Forelimb muscle (tissue), 1 donor: Measurements from ENCODE around the gene EPHA6. TPM values are rescaled to one million over a fixed set of nuclear protein-coding genes. Genes with fewer than 3 reads are reported as not detected.

ENCODE experiments used
- DNase-seq: peaks from one replicate; pipeline ENCODE4 v3.0.0-alpha.2; 2013; ENCODE audit warnings: low read depth
- polyA plus RNA-seq: library from polyadenylated mRNA; unstranded; fragments of 120-200 nt; gene quantifications from one replicate; pipeline ENCODE4 v1.2.1, GENCODE V29; 2013; ENCODE audit not compliant: insufficient read length

The EPHA6 gene
- polyA plus RNA-seq, 1 donor: 0.11 TPM

DNA sequence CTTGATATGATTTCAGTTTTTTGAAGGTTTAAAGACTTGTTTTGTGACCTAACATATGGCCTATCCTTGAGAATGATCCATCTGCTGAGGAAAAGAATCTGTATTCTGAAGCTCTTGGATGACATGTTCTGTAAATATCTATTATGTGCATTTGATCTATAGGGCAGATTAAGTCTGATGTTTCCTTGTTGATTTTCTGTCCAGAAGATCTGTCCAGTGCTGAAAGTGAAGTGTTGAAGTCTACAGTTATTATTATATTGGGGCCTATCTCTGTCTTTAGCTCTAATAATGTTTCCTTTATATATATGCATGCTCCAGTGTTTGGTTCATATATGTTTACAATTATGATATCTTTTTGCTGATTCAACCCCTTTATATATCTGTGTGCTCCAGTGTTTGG is 362.8 kb downstream of the EPHA6 start:
- no peak for DNase-seq

DNA sequence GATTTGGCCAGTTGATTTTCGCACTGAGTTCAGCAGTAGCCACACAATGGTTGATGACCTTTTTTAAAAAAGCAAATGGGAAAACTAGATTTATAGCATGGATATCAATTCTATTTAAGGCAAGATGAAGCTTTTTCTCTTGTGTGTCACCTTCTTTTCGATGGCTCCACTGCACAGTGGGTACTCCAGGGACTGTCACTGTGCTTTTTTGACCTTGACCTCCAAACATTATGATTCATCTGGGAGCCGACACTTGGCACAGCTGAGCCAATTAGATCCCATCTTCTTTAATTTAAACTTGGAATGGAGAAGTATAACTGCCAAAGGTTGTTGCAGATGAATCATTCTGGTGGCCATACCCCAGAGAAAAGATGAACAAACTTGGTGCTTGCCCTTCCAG is 367.3 kb downstream of the EPHA6 start:
- DNase-seq: no peak

DNA sequence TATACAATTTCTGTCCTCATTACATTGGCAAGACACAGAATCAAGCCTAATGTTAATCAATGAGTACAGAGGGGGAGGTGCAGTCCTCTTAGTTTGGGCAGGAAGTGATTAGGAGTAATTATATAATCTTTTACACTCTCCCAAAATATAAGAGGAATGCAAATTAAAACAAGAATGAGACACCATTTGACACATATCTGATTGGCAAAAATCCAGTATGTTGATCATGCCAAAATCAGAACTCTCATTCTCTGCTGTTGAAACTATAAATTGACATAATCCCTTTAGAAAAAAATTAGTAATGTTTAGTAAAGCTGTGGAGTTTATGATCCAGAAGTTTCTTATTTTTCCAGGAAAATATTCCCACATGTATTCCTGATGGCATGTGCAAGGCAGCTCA is 373.4 kb downstream of the EPHA6 start:
- no peak for DNase-seq

DNA sequence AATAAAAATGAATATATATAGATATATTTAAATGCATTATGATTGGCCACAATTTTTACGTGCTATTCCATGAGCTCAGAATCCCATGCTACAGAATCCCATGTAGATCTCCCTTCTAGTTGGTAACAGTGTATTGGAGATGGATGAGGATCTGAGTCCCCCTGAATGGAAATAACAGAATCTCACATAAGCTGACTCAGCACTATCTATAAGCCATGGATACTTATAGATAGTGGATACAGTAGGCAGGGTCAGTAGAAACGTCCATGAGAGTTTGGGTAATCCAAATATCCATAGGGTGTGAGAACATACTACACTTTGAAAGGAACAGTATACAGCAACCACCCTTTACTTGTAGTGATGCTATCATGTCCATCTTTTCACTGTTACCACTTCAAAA is 375.4 kb downstream of the EPHA6 start:
- DNase-seq: no peak

DNA sequence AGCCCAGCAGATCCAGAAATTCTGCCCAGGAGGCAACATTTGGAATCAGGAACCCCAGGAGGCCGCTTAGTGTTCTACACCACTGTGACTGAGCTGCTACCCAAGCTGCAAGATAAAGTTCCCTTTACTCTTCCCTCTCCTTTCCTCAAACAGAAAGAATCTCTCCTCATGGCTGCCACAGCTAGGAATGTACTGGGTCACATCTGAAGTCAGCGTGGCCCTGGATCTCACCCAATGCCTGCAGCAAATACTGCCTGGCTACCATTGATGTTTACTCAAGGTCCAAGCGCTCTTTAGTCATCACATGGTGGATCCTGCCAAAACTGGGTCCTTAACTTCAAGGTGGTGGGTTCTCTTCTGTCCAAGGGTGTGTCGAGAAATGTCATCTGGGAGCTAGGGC is 382.7 kb downstream of the EPHA6 start:
- no peak for DNase-seq

DNA sequence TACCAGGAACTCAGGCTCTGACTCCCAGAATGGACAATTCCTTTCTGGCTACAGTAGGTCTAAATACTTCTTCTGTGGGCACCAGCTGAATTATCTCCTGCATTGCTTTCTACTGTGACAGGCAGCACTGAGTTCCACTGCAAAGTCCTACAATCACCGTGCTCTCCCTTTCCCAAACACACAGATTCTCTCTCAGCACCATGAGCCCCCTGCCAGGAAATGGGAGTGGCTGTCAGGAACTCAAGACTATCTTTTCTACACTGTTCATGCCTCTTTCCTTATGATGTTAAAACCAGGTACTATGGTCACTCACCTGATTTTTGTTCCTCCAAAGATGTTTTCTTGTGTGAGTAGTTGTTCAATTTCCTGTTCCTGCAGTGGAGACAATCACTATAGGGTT is 383.4 kb downstream of the EPHA6 start:
- DNase-seq: no peak

DNA sequence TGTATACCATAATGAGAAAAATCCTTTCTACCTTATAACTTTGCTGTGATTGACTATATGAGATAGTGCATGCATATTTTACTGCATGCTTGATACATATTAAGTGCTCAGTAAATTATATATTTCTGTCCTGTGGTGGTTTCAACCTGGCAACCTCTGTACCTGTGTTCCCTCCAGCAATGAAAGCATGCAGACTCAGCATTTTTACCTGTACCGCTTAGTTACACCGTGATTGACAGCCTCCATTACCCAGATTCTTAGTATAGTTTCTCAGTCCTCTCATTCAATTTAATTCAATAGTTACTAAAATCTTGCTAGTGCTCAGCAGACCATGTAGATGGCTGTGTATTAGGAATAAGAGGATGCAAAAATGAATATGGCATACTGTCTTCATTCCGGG is 386.0 kb downstream of the EPHA6 start:
- no peak for DNase-seq

DNA sequence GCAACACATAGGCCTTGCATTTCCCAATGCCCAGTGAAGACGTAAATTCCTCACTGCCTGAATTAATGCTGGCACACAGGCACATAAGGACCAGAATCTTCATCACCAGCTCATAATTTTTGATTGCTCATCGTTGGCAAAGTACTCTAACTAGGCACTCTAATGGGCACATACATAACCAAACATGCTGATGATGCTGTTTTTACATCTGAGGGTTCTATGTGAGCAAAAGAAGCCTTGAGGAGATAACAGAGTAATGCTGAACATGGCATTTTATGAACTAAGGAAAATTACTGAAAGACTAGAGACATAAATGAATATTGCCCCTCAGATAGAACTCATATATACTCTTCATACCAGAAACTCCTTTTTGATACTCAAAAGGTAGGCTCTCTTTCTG is 387.4 kb downstream of the EPHA6 start:
- DNase-seq: no peak

DNA sequence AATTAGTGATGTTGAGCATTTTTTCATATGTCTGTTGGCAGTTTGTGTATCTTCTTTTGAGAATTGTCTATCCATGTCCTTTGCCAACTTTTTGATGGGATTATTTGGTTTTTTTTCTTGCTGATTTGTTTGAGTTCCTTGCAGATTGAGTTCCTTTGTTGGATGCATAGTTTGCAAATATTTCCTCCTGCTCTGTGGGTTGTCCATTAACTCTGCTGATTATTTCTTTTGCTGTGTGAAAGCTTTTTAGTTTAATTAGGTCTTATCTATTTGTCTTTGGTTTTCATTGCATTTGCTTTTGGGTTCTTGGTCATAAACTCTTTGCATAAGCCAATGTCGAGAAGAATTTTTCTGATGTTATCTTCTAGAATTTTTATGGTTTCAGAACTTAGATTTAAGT is 414.6 kb downstream of the EPHA6 start:
- no peak for DNase-seq

DNA sequence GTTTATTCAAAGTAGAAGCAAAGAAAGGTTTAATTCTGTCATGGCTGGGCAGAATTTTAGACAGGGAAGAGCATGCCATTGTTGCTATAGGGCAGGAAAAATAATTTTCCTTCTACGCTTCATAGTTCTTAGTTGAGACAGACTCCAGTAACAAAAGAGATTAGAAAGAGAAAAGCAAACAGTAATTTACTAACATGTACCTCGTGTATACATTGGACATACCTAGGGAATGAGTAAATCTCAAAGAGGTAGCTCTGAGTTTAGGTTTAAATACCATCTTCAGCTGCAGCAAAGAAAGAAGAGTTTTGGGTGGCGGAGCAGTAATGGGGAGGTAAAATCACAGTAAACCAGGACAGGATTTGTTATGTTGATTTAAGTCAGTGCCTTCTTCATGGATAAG is 416.1 kb downstream of the EPHA6 start:
- no peak for DNase-seq

DNA sequence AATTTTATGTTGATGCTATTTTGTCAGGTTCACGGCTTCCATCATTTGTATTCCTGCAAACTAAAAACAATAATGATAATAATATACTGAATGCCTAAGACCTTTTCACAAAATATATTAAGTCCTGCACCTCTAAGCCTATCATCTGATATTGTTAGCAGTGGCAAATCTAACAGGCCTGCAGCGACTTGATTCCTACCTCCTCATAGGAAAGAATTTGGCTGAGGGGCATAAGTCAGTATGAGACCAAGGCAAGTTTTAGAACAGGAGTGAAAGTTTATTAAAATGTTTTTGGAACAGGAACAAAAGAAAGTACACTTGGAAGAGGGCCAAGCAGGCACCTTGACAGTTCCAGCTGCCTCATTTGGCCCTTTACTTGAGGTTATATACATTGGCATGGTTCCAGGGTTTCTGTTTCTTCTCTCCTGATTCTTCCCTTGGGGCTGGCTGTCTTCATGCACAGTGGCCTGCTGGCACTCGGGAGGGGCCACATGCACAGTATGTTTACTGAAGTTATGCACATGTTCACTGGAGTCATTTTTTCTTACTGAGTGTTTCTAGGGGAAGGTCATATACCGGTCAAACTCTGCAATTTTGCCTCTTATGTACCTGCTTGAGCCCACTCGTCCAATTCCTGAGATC is 418.1 kb downstream of the EPHA6 start:
- DNase-seq: no peak

DNA sequence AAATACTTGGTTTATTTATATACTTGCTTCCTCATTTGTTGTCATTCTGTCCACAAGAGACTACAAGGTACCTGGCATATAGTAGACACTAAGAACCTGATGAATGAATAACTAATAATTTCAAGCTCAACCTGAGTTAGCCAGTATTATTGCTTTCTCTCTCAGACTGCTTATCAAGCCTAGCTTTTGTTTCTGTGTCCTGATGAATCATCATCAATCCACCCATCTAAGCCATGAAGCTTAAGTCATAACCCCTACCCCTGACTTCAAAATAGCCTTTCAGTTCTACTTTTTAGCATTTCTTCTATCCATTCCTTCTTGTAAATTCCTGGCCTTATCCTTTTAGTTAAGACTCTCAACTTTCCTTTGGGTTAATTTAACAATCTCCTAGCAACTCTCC is 420.8 kb downstream of the EPHA6 start:
- no peak for DNase-seq

DNA sequence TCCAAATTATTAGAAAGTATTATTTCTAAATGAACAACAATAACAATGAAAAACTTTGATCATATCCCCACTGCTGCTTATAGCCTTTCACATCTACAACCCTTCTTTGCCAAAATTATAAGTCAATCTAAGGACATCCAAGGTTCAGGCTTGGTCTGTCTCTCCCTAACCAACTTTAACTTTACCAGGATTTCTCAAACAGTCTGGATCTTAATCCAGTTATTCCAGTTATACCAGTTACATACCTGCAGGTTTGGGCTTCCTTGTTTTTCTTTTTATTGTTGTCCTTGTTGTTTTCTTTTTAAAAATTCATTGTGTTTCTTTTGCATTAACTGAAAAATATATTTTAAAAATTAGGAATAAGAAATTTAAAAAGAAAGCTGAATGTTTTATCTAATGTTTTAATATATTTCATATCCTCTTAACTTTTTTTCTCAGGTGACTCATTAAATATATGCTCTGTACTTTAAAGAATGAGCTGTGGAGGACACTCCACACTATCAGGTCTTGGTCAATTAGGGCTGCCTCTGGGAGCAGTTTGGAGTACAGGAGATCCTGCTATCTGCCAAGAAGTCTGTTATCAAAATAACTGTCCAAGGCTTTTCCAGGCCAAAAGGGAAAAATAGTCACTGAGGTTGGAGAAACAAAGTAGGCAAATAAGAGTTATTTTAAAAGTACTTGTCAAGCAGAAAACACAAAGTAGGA is 421.4 kb downstream of the EPHA6 start:
- DNase-seq: no peak

DNA sequence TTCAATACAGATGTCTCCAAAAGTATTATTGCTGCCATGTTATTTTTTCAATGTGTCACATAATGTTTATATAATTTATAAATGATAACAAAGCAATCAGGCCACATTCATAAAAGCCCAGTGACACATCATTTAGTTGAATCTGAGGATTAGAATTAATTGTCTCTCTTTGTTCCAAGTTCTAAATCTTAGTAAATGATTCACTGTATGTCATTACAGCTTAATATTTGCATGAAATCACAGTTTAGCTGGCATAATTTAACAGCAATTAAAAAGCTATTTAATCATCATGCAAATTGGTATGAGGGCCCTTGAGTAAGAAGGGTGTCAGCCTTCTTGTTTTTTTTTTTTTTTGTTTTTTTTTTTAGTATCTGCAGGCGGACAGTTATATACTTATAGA is 427.0 kb downstream of the EPHA6 start:
- no peak for DNase-seq

DNA sequence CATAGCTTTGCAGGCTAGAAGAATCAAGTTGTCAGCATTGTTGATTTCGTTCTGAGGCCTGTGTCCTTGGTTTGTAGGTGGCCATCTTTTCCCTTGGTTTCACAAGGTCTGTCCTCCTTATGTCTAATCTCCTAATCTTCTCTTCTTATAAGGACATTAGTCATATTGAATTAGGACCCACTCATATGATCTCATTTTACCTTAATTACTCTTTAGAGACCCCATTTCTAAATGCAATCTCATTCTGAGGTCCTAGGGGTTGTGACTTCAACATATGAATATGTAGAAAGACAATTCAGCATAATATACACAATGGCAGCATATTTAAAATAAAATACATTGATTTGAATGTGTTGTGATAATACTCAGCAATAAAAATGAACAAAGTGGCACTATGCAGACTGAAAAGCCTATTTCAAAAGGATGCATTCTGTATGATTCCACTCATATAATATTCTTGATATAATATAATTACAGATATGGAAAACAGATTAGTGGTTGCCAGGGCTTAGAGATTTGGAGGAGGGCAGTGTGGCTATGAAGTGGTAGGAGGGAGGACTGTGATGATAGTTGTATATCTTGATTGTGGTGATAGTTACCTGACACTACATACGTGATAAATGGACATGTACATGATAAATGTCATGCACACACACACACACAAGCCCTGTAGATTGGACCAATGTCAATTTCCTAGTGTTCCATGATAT is 431.0 kb downstream of the EPHA6 start:
- DNase-seq: no peak

DNA sequence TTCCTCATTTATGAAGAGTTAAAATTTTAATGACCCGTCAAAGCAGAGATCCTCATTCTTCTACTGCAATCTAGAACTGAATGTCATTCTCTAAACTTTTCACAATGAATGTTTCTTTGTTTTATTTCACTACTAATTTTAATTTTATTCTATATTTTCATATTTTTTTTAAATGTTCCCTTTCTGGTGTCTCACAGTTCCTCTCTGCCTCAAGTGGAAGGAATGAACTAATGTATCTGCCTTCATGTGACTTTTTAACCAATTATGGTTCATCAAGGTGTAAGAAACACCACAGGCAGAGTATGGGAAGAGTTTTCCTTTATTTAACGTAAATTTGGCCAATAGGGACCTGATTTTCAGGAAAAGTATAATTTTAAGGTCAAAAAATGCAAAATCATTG is 441.7 kb downstream of the EPHA6 start:
- DNase-seq: no peak

DNA sequence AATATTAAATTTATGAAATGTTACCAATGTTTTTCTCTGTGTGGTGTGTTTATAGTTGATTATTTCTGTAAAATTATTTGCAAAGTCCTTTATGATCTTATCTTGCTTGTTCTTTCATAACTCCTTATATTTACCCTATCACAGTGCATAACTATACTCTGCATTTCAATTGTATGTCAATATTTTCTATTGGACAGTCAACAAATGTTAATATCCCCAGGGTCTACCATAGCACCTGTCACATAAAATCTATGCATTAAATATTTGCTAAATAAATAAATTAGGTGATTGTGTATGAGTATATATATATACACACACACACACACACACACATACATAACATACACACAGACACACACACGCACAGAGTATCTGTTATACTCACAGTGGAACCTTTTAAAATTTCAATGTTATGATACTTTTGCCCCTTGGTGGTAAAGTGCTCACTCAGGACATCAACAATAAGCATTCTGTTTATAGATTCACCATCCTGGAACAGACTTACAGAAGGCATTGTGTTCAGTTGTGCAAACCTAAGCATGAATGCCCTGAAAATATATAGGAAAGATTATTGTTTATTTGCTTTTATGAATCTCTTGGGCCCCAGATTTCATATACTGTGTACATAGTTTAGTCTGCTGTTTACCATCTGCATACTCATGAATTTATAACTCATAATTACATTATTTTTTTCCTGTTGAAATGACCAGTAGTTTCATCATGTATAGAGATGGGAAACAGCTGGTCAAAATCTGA is 443.7 kb downstream of the EPHA6 start:
- no peak for DNase-seq

DNA sequence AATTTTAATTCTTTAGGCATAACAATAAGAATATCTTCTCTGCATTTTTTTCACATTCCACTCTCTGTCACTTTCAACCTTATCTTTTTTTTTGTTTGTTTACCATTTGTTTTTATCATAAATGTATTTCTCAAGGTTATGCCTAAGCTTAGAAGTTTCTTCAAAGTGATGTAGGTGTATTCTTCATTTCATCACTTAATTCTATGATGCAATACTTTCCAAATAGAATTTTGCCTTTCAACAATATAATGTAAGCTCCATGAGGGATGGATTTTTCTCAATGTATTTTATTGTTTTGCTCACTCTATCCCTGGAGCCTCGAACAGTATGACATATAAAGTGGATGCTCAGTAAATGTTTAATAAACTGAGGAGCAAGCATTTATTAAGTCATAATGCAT is 444.9 kb downstream of the EPHA6 start:
- DNase-seq: no peak

DNA sequence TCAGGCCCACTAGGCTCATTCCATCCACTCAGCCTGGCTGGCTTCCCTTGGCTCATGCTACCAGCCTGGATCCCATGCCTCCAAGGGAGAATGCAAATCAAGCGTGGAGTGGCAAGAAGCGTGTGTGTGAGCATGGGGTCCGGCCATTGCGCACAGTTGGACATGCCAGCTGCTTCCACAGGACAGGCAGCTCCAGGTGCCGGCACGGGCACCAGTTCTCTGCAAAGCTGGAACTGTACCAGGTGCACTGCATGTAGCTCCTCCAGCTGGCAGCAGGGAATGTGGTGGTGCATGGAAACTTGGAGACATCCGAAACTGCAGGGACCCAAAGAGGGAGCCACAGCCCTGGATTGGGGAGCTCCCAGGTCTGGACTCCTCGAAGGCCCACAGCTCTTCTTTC is 449.8 kb downstream of the EPHA6 start:
- DNase-seq: no peak

DNA sequence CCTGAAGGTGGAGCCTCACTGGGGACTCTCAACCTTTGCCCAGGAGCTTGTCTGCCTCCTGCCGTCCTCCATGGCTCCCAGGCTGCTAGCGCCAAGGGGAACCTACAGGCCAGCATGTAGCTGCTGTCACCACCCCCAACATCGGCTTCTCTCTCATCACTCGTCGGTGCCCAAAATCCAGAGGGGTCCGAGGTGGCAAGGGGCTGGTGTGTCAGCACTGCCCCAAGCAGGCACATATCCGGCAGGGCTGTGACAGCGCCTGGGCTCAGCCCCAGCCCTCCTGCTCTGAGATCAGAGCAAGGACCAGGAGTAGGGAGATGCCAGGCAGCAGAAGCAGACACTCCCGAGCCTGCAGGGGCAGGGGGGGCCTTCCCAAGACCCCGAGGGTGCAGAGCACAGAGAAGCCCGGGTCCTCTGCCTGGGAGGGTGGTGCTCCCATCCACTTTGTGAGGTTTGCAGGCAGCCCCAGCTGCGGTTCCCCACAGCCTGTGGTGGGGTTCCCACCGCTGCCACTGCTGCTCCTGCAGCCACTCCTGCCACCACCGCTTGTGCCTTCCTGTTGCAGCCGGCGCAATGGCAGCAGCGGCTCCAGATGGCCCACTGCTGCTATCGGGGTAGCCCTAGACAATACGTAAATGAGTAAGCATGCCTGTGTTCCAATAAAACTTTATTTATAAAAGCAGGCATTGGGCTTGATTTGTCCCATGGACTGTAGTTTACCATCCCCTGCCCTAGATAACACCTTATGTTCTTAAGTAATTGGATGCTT is 451.0 kb downstream of the EPHA6 start:
- DNase-seq: no peak

DNA sequence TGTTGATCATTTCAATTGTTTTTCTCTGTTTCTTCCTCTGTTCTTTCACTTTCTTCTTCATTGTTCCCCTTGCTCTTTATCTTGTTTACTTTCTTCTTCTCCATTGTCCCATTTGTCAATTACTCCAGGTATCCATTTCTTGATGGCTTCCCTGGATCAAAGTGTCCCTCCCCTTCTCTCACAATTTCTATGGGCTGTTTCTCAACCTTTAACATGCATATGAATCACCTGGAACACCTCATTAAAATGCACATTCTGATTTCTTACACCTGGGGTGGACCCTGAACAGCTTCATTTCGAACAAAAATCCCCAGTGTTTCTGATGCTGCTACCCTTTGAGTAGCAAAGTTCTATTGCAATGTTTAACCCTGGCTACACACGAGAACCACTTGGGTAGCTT is 454.8 kb downstream of the EPHA6 start:
- no peak for DNase-seq
